ENCODE data around the gene RPL39L.

Gene RPL39L

DNA sequence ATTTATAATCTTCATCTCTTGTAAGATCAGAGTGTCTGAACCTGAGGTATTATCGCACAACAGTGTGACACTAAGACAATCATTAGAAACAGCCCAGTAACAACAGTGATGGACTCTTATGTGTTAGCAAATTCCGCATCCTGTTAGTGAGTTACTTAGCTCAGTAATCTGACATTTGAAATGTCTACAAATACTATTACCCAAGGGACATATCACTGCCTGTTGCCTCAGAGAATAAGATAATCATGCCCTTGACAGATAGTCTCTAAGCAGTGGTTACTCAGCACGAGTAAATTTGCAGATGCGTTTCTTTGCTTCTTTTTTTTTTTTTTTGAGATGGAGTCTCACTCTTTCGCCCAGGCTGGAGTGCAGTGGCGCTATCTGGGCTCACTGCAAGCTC lies 44.6 kb upstream of the RPL39L start:
- TF ChIP-seq, protein P1, sequence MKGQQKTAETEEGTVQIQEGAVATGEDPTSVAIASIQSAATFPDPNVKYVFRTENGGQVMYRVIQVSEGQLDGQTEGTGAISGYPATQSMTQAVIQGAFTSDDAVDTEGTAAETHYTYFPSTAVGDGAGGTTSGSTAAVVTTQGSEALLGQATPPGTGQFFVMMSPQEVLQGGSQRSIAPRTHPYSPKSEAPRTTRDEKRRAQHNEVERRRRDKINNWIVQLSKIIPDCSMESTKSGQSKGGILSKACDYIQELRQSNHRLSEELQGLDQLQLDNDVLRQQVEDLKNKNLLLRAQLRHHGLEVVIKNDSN (IDR thresholded peaks at IDR 0.05) = no peak
- TF ChIP-seq, protein P2, sequence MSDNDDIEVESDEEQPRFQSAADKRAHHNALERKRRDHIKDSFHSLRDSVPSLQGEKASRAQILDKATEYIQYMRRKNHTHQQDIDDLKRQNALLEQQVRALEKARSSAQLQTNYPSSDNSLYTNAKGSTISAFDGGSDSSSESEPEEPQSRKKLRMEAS (IDR thresholded peaks at IDR 0.05) = no peak
- TF ChIP-seq TAF1 (IDR thresholded peaks at IDR 0.05; ENCODE audit: low read depth) = no peak
- no peak for TF ChIP-seq CEBPB (IDR thresholded peaks at IDR 0.05)
- no peak for TF ChIP-seq EGR1 (IDR thresholded peaks at IDR 0.05)
- no peak for TF ChIP-seq CREB1 (IDR thresholded peaks at IDR 0.05; ENCODE audit: low read depth)
- TF ChIP-seq, protein P3, sequence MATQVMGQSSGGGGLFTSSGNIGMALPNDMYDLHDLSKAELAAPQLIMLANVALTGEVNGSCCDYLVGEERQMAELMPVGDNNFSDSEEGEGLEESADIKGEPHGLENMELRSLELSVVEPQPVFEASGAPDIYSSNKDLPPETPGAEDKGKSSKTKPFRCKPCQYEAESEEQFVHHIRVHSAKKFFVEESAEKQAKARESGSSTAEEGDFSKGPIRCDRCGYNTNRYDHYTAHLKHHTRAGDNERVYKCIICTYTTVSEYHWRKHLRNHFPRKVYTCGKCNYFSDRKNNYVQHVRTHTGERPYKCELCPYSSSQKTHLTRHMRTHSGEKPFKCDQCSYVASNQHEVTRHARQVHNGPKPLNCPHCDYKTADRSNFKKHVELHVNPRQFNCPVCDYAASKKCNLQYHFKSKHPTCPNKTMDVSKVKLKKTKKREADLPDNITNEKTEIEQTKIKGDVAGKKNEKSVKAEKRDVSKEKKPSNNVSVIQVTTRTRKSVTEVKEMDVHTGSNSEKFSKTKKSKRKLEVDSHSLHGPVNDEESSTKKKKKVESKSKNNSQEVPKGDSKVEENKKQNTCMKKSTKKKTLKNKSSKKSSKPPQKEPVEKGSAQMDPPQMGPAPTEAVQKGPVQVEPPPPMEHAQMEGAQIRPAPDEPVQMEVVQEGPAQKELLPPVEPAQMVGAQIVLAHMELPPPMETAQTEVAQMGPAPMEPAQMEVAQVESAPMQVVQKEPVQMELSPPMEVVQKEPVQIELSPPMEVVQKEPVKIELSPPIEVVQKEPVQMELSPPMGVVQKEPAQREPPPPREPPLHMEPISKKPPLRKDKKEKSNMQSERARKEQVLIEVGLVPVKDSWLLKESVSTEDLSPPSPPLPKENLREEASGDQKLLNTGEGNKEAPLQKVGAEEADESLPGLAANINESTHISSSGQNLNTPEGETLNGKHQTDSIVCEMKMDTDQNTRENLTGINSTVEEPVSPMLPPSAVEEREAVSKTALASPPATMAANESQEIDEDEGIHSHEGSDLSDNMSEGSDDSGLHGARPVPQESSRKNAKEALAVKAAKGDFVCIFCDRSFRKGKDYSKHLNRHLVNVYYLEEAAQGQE (IDR thresholded peaks at IDR 0.05; ENCODE audit: low read depth) = no peak
- TF ChIP-seq EP300 (IDR thresholded peaks at IDR 0.05; ENCODE audit: borderline replicate concordance) = no peak
- no peak for TF ChIP-seq ZBTB7A (IDR thresholded peaks at IDR 0.05; ENCODE audit: low read depth)
- no peak for TF ChIP-seq FOXM1 (IDR thresholded peaks at IDR 0.05; ENCODE audit: borderline replicate concordance, low read depth)
- no peak for TF ChIP-seq NFIC (IDR thresholded peaks at IDR 0.05)
- no peak for TF ChIP-seq YY1 (IDR thresholded peaks at IDR 0.05; ENCODE audit: low read depth)
- TF ChIP-seq TCF12 (IDR thresholded peaks at IDR 0.05; ENCODE audit: low read depth) = no peak
- no peak for TF ChIP-seq TEAD4 (IDR thresholded peaks at IDR 0.05)
- TF ChIP-seq RAD21 (IDR thresholded peaks at IDR 0.05; ENCODE audit: low read depth) = no peak

DNA sequence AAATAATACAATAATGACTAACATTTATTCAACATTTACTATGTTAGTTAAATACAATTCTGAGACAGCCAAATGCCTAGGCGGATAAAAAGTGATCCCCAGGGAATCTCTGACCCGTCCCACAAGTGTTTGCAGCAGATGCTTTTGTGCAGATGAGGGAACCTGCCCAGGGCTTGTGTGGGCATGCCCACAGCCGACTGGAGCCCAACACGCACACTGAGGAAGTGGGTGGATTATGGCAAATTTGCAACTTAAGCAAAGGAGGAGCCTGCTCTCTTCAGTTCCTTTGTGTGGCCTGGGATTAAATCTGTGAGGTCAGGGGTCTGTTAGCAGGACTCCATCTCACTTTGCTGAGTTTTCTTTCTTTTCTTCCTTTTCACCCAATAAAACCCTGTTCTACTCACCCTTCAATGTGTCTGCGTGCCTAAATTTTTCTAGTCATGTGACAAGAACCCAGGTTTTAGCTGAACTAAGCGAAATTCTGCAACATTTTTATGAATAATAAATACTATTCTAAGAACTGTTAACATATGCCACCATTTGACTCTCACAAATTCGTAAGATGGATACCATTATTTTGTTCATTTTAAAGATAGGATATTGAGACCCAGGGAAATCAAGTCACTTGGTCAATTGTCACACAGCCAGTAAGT lies 44.0 kb upstream of the RPL39L start:
- TF ChIP-seq FOXM1 (IDR thresholded peaks at IDR 0.05; ENCODE audit: borderline replicate concordance, low read depth) (no peak), NFIC (IDR thresholded peaks at IDR 0.05) (no peak), EGR1 (IDR thresholded peaks at IDR 0.05) (no peak), EP300 (IDR thresholded peaks at IDR 0.05; ENCODE audit: borderline replicate concordance) (no peak)
- TF ChIP-seq, protein P2 (IDR thresholded peaks at IDR 0.05) = no peak

DNA sequence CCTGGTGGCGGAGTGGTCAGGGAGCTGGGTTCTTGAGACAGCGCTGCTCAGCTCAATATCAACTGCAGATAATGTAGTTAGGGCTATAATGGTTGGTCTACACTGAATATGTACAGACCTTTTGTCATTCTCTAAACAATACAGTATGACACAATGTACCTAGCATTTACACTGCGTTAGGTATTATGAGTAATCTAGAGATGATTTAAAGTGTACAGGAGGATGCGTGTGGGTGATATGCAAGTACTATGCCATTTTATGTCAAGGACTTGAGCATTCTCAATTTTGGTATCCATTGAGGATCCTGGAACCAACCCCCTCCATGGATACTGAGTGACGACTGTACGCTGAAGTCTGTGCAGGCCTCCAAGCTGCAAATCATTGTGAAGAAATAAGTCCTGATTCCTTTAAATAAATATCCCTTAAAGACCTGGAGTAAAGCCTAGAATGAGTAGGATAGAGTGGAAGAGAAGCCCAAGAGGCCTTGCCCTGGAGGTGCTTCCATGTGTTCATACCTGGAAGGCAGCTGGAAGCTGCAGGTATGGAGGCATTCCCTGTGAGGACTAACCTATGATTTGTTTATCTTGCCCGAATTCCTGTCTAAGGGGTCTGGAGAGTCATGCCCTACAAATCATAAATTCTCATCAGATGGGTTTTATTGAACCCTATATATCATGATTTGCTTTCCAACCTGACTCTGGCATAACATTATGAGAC lies 42.3 kb upstream of the RPL39L start:
- TF ChIP-seq, protein P3 (IDR thresholded peaks at IDR 0.05; ENCODE audit: low read depth) = no peak
- TF ChIP-seq ZBTB7A (IDR thresholded peaks at IDR 0.05; ENCODE audit: low read depth) (no peak), CEBPB (IDR thresholded peaks at IDR 0.05) (no peak), FOXM1 (IDR thresholded peaks at IDR 0.05; ENCODE audit: borderline replicate concordance, low read depth) (no peak), TEAD4 (IDR thresholded peaks at IDR 0.05) (no peak), NFIC (IDR thresholded peaks at IDR 0.05) (no peak), TCF12 (IDR thresholded peaks at IDR 0.05; ENCODE audit: low read depth) (no peak), YY1 (IDR thresholded peaks at IDR 0.05; ENCODE audit: low read depth) (no peak), TAF1 (IDR thresholded peaks at IDR 0.05; ENCODE audit: low read depth) (no peak), EGR1 (IDR thresholded peaks at IDR 0.05) (no peak), CREB1 (IDR thresholded peaks at IDR 0.05; ENCODE audit: low read depth) (no peak)
- TF ChIP-seq, protein P2 (IDR thresholded peaks at IDR 0.05) = no peak
- TF ChIP-seq, protein P1 (IDR thresholded peaks at IDR 0.05) = no peak

DNA sequence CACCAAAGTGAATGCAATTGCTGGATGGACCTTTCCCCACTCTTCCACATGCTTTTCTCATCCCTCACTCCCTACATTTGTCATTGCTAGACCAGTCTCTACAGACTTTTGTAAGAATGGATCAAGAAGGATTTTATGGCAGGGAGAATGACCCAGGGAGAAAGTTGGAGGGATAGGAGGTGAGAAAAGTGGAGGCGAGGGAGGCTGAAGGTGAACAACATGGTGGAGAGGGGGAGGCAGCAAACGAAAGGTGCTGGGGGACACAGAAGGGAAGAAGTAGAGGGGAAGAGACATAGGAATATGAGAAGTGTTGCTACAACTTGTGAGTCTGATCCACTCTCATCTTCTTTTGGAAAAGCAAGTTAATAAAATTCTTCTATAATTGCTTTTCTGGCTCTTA lies 33.6 kb upstream of the RPL39L start:
- no peak for TF ChIP-seq FOXM1 (IDR thresholded peaks at IDR 0.05; ENCODE audit: borderline replicate concordance, low read depth)
- TF ChIP-seq TAF1 (IDR thresholded peaks at IDR 0.05; ENCODE audit: low read depth) = no peak
- TF ChIP-seq CREB1 (IDR thresholded peaks at IDR 0.05; ENCODE audit: low read depth) = no peak
- no peak for TF ChIP-seq TEAD4 (IDR thresholded peaks at IDR 0.05)
- TF ChIP-seq, protein P2 (IDR thresholded peaks at IDR 0.05) = no peak
- no peak for TF ChIP-seq TCF12 (IDR thresholded peaks at IDR 0.05; ENCODE audit: low read depth)
- TF ChIP-seq EGR1 (IDR thresholded peaks at IDR 0.05) = no peak
- TF ChIP-seq, protein P1 (IDR thresholded peaks at IDR 0.05) = no peak
- TF ChIP-seq RAD21 (IDR thresholded peaks at IDR 0.05; ENCODE audit: low read depth) = no peak
- TF ChIP-seq NFIC (IDR thresholded peaks at IDR 0.05) = no peak
- no peak for TF ChIP-seq EP300 (IDR thresholded peaks at IDR 0.05; ENCODE audit: borderline replicate concordance)
- no peak for TF ChIP-seq YY1 (IDR thresholded peaks at IDR 0.05; ENCODE audit: low read depth)
- TF ChIP-seq, protein P3 (IDR thresholded peaks at IDR 0.05; ENCODE audit: low read depth) = no peak
